ENCODE measurements around the gene CLRN2. TPM values are rescaled to one million over a fixed set of nuclear protein-coding genes. Genes with fewer than 3 reads are reported as not detected.

Gene CLRN2
- total and polyA plus RNA-seq, 9 of the 15 experiments (the other 6 are each of a cell fraction or from before 2014, with no cell fraction given), result not detected

- TF ChIP-seq RERE (CRISPR knock-in tag; IDR thresholded peaks at IDR 0.05; ENCODE audit: borderline replicate concordance), result no peak
- TF ChIP-seq, protein P1, sequence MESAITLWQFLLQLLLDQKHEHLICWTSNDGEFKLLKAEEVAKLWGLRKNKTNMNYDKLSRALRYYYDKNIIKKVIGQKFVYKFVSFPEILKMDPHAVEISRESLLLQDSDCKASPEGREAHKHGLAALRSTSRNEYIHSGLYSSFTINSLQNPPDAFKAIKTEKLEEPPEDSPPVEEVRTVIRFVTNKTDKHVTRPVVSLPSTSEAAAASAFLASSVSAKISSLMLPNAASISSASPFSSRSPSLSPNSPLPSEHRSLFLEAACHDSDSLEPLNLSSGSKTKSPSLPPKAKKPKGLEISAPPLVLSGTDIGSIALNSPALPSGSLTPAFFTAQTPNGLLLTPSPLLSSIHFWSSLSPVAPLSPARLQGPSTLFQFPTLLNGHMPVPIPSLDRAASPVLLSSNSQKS (CRISPR knock-in tag; IDR thresholded peaks at IDR 0.05), result no peak
- no peak; the same call in 1 of the 2 replicates for TF ChIP-seq SMARCC2 (IDR thresholded peaks at IDR 0.05; ENCODE audit: low read depth)
- TF ChIP-seq CEBPG (CRISPR knock-in tag; IDR thresholded peaks at IDR 0.05), result no peak
- TF ChIP-seq CEBPG (tag; conservative IDR thresholded peaks at IDR 0.05 in 1 of 2, IDR thresholded peaks at IDR 0.05 in 1 of 2), result no peak
- no peak for TF ChIP-seq CCAR2 (IDR thresholded peaks at IDR 0.05; ENCODE audit: low read depth, low read length)
- TF ChIP-seq NFE2 (IDR thresholded peaks at IDR 0.05; ENCODE audit: low read depth), result no peak
- no peak for TF ChIP-seq U2AF1 (optimal IDR thresholded peaks at IDR 0.05; ENCODE audit: low read depth, low read length)
- no peak for TF ChIP-seq TCF7L2 (IDR thresholded peaks at IDR 0.05; ENCODE audit: low read depth, low read length)
- TF ChIP-seq, protein P2, sequence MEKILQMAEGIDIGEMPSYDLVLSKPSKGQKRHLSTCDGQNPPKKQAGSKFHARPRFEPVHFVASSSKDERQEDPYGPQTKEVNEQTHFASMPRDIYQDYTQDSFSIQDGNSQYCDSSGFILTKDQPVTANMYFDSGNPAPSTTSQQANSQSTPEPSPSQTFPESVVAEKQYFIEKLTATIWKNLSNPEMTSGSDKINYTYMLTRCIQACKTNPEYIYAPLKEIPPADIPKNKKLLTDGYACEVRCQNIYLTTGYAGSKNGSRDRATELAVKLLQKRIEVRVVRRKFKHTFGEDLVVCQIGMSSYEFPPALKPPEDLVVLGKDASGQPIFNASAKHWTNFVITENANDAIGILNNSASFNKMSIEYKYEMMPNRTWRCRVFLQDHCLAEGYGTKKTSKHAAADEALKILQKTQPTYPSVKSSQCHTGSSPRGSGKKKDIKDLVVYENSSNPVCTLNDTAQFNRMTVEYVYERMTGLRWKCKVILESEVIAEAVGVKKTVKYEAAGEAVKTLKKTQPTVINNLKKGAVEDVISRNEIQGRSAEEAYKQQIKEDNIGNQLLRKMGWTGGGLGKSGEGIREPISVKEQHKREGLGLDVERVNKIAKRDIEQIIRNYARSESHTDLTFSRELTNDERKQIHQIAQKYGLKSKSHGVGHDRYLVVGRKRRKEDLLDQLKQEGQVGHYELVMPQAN (IDR thresholded peaks at IDR 0.05; ENCODE audit: borderline replicate concordance), result no peak
- no peak for TF ChIP-seq ZNF263 (CRISPR knock-in tag; IDR thresholded peaks at IDR 0.05; ENCODE audit: borderline replicate concordance)
- no peak for TF ChIP-seq ETV5 (CRISPR knock-in tag; IDR thresholded peaks at IDR 0.05; ENCODE audit: low read depth)
- TF ChIP-seq ZNF589 (CRISPR knock-in tag; IDR thresholded peaks at IDR 0.05; ENCODE audit: low read depth), result no peak
- TF ChIP-seq THRAP3 (IDR thresholded peaks at IDR 0.05; ENCODE audit: borderline replicate concordance), result no peak
- TF ChIP-seq TCF3 (CRISPR knock-in tag; IDR thresholded peaks at IDR 0.05), result no peak
- TF ChIP-seq BCOR (IDR thresholded peaks at IDR 0.05), result no peak
- no peak for TF ChIP-seq ZNF76 (CRISPR knock-in tag; IDR thresholded peaks at IDR 0.05; ENCODE audit: borderline replicate concordance)
These were observed 2.8 kb upstream of the CLRN2 start, which contains the start of gene QDPR (continued) for GRCh38 chr4:17511950-17512795.

Measured in K562 (cell line).